CD8-positive, alpha-beta memory T cell (primary cell): ENCODE measurements around the gene GRIPAP1. TPM values are rescaled to one million over a fixed set of nuclear protein-coding genes. Genes with fewer than 3 reads are reported as not detected.

Experiments
- CTCF ChIA-PET: fragments of 350-600 bp; sonication (Branson Sonifier 250); formaldehyde crosslinking; loops from one replicate; lab custom pipeline; 2021; ENCODE audit warnings: antibody characterized with exemption; lab: Charles Lee
- POLR2A ChIA-PET: fragments of 350-600 bp; sonication (Branson Sonifier 250); formaldehyde crosslinking; loops from one replicate; lab custom pipeline; 2021; ENCODE audit warnings: antibody characterized with exemption; lab: Charles Lee
- DNase-seq, 5 donors: peaks; one replicate each; pipeline versions ENCODE4 v3.0.0 to v3.0.0-alpha.2; 2020 to 2022; ENCODE audit warnings: mixed read lengths in 1 of 5
- H3K27ac ChIP-seq: one replicate; pipeline ENCODE4 v1.7.0; 2013; ENCODE audit warnings: low read depth, mild to moderate bottlenecking, low read length, moderate library complexity
- H3K27me3 ChIP-seq: 2 replicates; pipeline ENCODE4 v1.7.0; 2013; ENCODE audit warnings: low read length, mild to moderate bottlenecking; ENCODE audit not compliant: insufficient read depth, poor library complexity, severe bottlenecking
- H3K36me3 ChIP-seq: 2 replicates; pipeline ENCODE4 v1.7.0; 2013; ENCODE audit warnings: mild to moderate bottlenecking, low read length, moderate library complexity; ENCODE audit not compliant: insufficient read depth
- H3K4me1 ChIP-seq: 2 replicates; pipeline ENCODE4 v1.7.0; 2013; ENCODE audit warnings: mild to moderate bottlenecking, low read length, moderate library complexity; ENCODE audit not compliant: insufficient read depth
- H3K4me3 ChIP-seq: 2 replicates; pipeline ENCODE4 v1.7.0; 2013; ENCODE audit warnings: mild to moderate bottlenecking, low read length
- H3K9me3 ChIP-seq: 2 replicates; pipeline ENCODE4 v1.7.0; 2013; ENCODE audit warnings: mild to moderate bottlenecking, low read length
- H3K27ac Mint-ChIP-seq, 8 donors: one replicate each; pipeline ENCODE4 v1.8.0; 2020 to 2021; ENCODE audit warnings: mixed read lengths in 8 of 8, mild to moderate bottlenecking in 6 of 8, inconsistent platforms in 3 of 8, moderate library complexity in 3 of 8
- H3K27me3 Mint-ChIP-seq, 2 donors: one replicate each; pipeline ENCODE4 v1.8.0; 2020 to 2021; ENCODE audit warnings: mixed read lengths in 2 of 2, mild to moderate bottlenecking in 1 of 2, moderate library complexity in 1 of 2
- H3K36me3 Mint-ChIP-seq, 3 donors: one replicate each; pipeline ENCODE4 v1.8.0; 2020 to 2021; ENCODE audit warnings: mixed read lengths in 3 of 3, inconsistent platforms in 1 of 3, mild to moderate bottlenecking in 1 of 3
- H3K4me1 Mint-ChIP-seq, 3 donors: one replicate each; pipeline ENCODE4 v1.8.0; 2020 to 2021; ENCODE audit warnings: mixed read lengths in 3 of 3, inconsistent platforms in 1 of 3, mild to moderate bottlenecking in 1 of 3
- H3K4me3 Mint-ChIP-seq, 7 donors: one replicate each; pipeline ENCODE4 v1.8.0; 2020 to 2021; ENCODE audit warnings: mixed read lengths in 7 of 7, mild to moderate bottlenecking in 6 of 7, moderate library complexity in 4 of 7, inconsistent platforms in 2 of 7
- H3K9me3 Mint-ChIP-seq, 5 donors: one replicate each; pipeline ENCODE4 v1.8.0; 2020 to 2022; ENCODE audit warnings: mixed read lengths in 5 of 5, mild to moderate bottlenecking in 3 of 5, moderate library complexity in 2 of 5, inconsistent platforms in 1 of 5
- polyA plus RNA-seq: library from polyadenylated mRNA; unstranded; fragments of 300-500 nt; fragmentation: Illumina TruSeq; gene quantifications from one replicate; pipeline ENCODE4 v1.2.3, GENCODE V29; 2021
- total RNA-seq, 2 experiments: library from RNA; stranded (reverse); gene quantifications; one replicate each; pipeline ENCODE4 v1.2.3, GENCODE V29; 2021

GRIPAP1 gene
- total and polyA plus RNA-seq, 3 experiments from 2014 or later: 21.2 to 57.7 (median 56.8) TPM

- H3K4me3 ChIP-seq: peak overlapping the region; percentile 58
Observed at GRCh38 chrX:48938721-48939425, 63.2 kb downstream of the GRIPAP1 start.

GRCh38 chrX:48937054-48937907, 64.8 kb downstream of the GRIPAP1 start:
- Histone ChIP-seq H3K4me1 (peaks cover 83% of the 10 kb centered on the region), H3K36me3 (peaks cover 8% of the 10 kb centered on the region), H3K4me3 (peak overlapping the region; percentile 58), H3K9me3 (no peaks in the 10 kb centered on the region), H3K27me3 (no peaks in the 10 kb centered on the region), H3K27ac (peak overlapping the region; percentile 73)
- ChIA-PET CTCF (interaction anchor here (0.7 to 2.7 kb wide), 13 partner anchors 9 to 289 kb away, joined by 3 to 18 read pairs (median 9); partner anchors contain the start of genes OTUD5, PQBP1, SLC35A2 and TIMM17B), POLR2A (interaction anchor here (0.9 to 2.0 kb wide), 7 partner anchors 18 to 254 kb away, joined by 3 to 16 read pairs (median 4); partner anchors contain the start of genes OTUD5, PIM2, PQBP1 and TIMM17B)
- Mint-ChIP-seq H3K27ac (peak overlapping the region; percentile 93 to 99 (median 94)), H3K9me3 (no peaks in the 10 kb centered on the region), H3K36me3 (peaks cover 6 to 47% (median 14%) of the 10 kb centered on the region in 3 donors), H3K4me1 (peaks cover 79 to 92% (median 85%) of the 10 kb centered on the region in 3 donors), H3K4me3 (peak overlapping the region; percentile 74 to 93 (median 86)), H3K27me3 (peaks cover 0 to 5% of the 10 kb centered on the region in 2 donors)
- DNase-seq: peak; percentile 72 to 95 (median 92)

More at GRCh38 chrX:48938721-48939425, 63.2 kb downstream of the GRIPAP1 start:
- Mint-ChIP-seq H3K27me3 (peaks cover 0 to 4% of the 10 kb centered on the region in 2 donors), H3K4me3 (peak overlapping the region; percentile 74 to 93 (median 80)), H3K27ac (peak overlapping the region; percentile 93 to 97 (median 94)), H3K9me3 (no peaks in the 10 kb centered on the region), H3K4me1 (peaks cover 91 to 99% (median 95%) of the 10 kb centered on the region in 3 donors), H3K36me3 (peaks cover 6 to 52% (median 17%) of the 10 kb centered on the region in 3 donors)
- ChIA-PET CTCF (interaction anchor here (1.3 to 2.7 kb wide), 3 partner anchors 8 to 19 kb away, joined by 4 to 18 read pairs (median 9); partner anchors contain the start of gene OTUD5), POLR2A (interaction anchor here (1.4 to 2.8 kb wide), 2 partner anchors 20 to 23 kb away, joined by 3 to 17 read pairs; no protein-coding TSS in a partner anchor)
- Histone ChIP-seq H3K27ac (peak overlapping the region; percentile 73), H3K36me3 (peaks cover 5% of the 10 kb centered on the region), H3K27me3 (no peaks in the 10 kb centered on the region), H3K4me1 (peaks cover 93% of the 10 kb centered on the region), H3K9me3 (no peaks in the 10 kb centered on the region)
- peak; percentile 34 to 85 (median 71) for DNase-seq

GRCh38 chrX:48936429-48937053, 65.5 kb downstream of the GRIPAP1 start:
- Mint-ChIP-seq H3K27me3 (peaks cover 0 to 5% of the 10 kb centered on the region in 2 donors), H3K27ac (peak overlapping the region; percentile 93 to 99 (median 94)), H3K4me3 (peak overlapping the region; percentile 74 to 93 (median 86)), H3K36me3 (peaks cover 6 to 43% (median 14%) of the 10 kb centered on the region in 3 donors), H3K9me3 (no peaks in the 10 kb centered on the region), H3K4me1 (peaks cover 71 to 84% (median 78%) of the 10 kb centered on the region in 3 donors)
- Histone ChIP-seq H3K27ac (peak overlapping the region; percentile 73), H3K4me1 (peaks cover 75% of the 10 kb centered on the region), H3K27me3 (no peaks in the 10 kb centered on the region), H3K9me3 (no peaks in the 10 kb centered on the region), H3K4me3 (peak overlapping the region; percentile 34), H3K36me3 (peaks cover 8% of the 10 kb centered on the region)
- ChIA-PET CTCF (interaction anchor here (1.0 to 2.7 kb wide), 12 partner anchors 10 to 288 kb away, joined by 3 to 18 read pairs (median 9); partner anchors contain the start of genes OTUD5, PQBP1, SLC35A2 and TIMM17B), POLR2A (interaction anchor here (0.9 to 2.0 kb wide), 6 partner anchors 17 to 253 kb away, joined by 4 to 16 read pairs (median 4); partner anchors contain the start of genes OTUD5, PQBP1, TIMM17B and WAS)
- DNase-seq: no peak

- Mint-ChIP-seq H3K9me3 (no peaks in the 10 kb centered on the region), H3K4me3 (peak overlapping the region in 5 of 7 donors; percentile 24 to 61 (median 44)), H3K4me1 (peaks cover 63 to 73% (median 71%) of the 10 kb centered on the region in 3 donors), H3K27ac (peak overlapping the region; percentile 82 to 98 (median 92)), H3K27me3 (peaks cover 0 to 5% of the 10 kb centered on the region in 2 donors), H3K36me3 (peaks cover 11 to 45% (median 14%) of the 10 kb centered on the region in 3 donors)
- no peak for DNase-seq
- CTCF ChIA-PET: no interaction called here
- Histone ChIP-seq H3K4me1 (peaks cover 63% of the 10 kb centered on the region), H3K36me3 (peaks cover 12% of the 10 kb centered on the region), H3K9me3 (no peaks in the 10 kb centered on the region), H3K4me3 (no peak overlapping the region), H3K27me3 (no peaks in the 10 kb centered on the region), H3K27ac (peak overlapping the region; percentile 47)
- POLR2A ChIA-PET: no interaction called here
Observed at GRCh38 chrX:48935301-48935670, 66.8 kb downstream of the GRIPAP1 start.

- Histone ChIP-seq H3K4me3 (peak overlapping the region; percentile 32), H3K27ac (peak overlapping the region; percentile 47), H3K27me3 (no peaks in the 10 kb centered on the region), H3K36me3 (peaks cover 14% of the 10 kb centered on the region), H3K9me3 (no peaks in the 10 kb centered on the region), H3K4me1 (peaks cover 57% of the 10 kb centered on the region)
- ChIA-PET CTCF (no interaction called here), POLR2A (no interaction called here)
- H3K36me3 Mint-ChIP-seq: peaks cover 14 to 46% (median 16%) of the 10 kb centered on the region in 3 donors
- peak overlapping the region; percentile 82 to 98 (median 92) for H3K27ac Mint-ChIP-seq
- peak overlapping the region; percentile 49 to 71 (median 61) for H3K4me3 Mint-ChIP-seq
- peaks cover 57 to 69% (median 68%) of the 10 kb centered on the region in 3 donors for H3K4me1 Mint-ChIP-seq
- H3K27me3 Mint-ChIP-seq: peaks cover 0 to 5% of the 10 kb centered on the region in 2 donors
- H3K9me3 Mint-ChIP-seq: no peaks in the 10 kb centered on the region
- DNase-seq: peak in 2 of 5 donors; percentile 53 to 57
Observed at GRCh38 chrX:48934581-48935300, 67.3 kb downstream of the GRIPAP1 start.

- H3K27ac Mint-ChIP-seq: peak overlapping the region; percentile 43 to 98 (median 92)
- H3K9me3 Mint-ChIP-seq: no peaks in the 10 kb centered on the region
- ChIA-PET POLR2A (interaction anchor here (0.6 kb wide), 1 partner anchor 10 kb away, joined by 3 read pairs; no protein-coding TSS in a partner anchor), CTCF (no interaction called here)
- Histone ChIP-seq H3K27me3 (no peaks in the 10 kb centered on the region), H3K36me3 (peaks cover 14% of the 10 kb centered on the region), H3K9me3 (no peaks in the 10 kb centered on the region), H3K27ac (no peak overlapping the region), H3K4me1 (peaks cover 47% of the 10 kb centered on the region), H3K4me3 (no peak overlapping the region)
- H3K27me3 Mint-ChIP-seq: peaks cover 0 to 3% of the 10 kb centered on the region in 2 donors
- H3K4me1 Mint-ChIP-seq: peaks cover 48 to 59% (median 58%) of the 10 kb centered on the region in 3 donors
- DNase-seq: no peak
- peak overlapping the region in 2 of 7 donors; percentile 26 to 59 for H3K4me3 Mint-ChIP-seq
- peaks cover 14 to 45% (median 16%) of the 10 kb centered on the region in 3 donors for H3K36me3 Mint-ChIP-seq
Observed at GRCh38 chrX:48933757-48934156, 68.3 kb downstream of the GRIPAP1 start.
